Measurements from ENCODE around the gene OR2D3. TPM values are rescaled to one million over a fixed set of nuclear protein-coding genes. Genes with fewer than 3 reads are reported as not detected.

Gene OR2D3
- total and polyA plus RNA-seq, 9 of the 15 experiments (the other 6 are each of a cell fraction or from before 2014, with no cell fraction given) = 0.42 TPM; not detected in 8

GRCh38 chr11:6928916-6929315, 8.1 kb downstream of the OR2D3 start:
- DNase-seq (ENCODE audit: extremely low read depth in 1 of 4, low spot score in 3 of 4) (no peak), ATAC-seq (no peak), FAIRE-seq (no peak)
- H3K9ac ChIP-seq (ENCODE audit: insufficient read depth in 1 of 2, low read depth in 2 of 2, low read length in 2 of 2) = no peak overlapping the region
- BruUV-seq (replicated peaks) = no TSS peak
- ChIA-PET POLR2A (interaction anchor here (0.6 to 1.0 kb wide), 2 partner anchors 9 to 29 kb away, joined by 3 read pairs; no protein-coding TSS in a partner anchor), CTCF (ENCODE audit: low intra/inter-chr PET ratio) (no interaction called here)
- TF ChIP-seq ZNF764 (CRISPR knock-in tag; IDR thresholded peaks at IDR 0.05; ENCODE audit: low read depth) (no peak), ZNF280B (CRISPR knock-in tag; IDR thresholded peaks at IDR 0.05) (no peak), LEF1 (IDR thresholded peaks at IDR 0.05) (no peak), ARID2 (IDR thresholded peaks at IDR 0.05) (no peak), ZNF511 (CRISPR knock-in tag; IDR thresholded peaks at IDR 0.05) (no peak), THRB (CRISPR knock-in tag; conservative IDR thresholded peaks at IDR 0.05) (no peak), OTX1 (CRISPR knock-in tag; IDR thresholded peaks at IDR 0.05) (no peak), SMC3 (conservative IDR thresholded peaks at IDR 0.05; ENCODE audit: insufficient read depth, low read depth, low read length) (no peak), ZNF140 (CRISPR knock-in tag; IDR thresholded peaks at IDR 0.05) (no peak), ZNF121 (CRISPR knock-in tag; conservative IDR thresholded peaks at IDR 0.05) (no peak), MLLT1 (IDR thresholded peaks at IDR 0.05) (no peak), TAF15 (IDR thresholded peaks at IDR 0.05; ENCODE audit: low read depth, low read length) (no peak), ZKSCAN1 (IDR thresholded peaks at IDR 0.05; ENCODE audit: low read depth, low read length) (no peak), L3MBTL2 (IDR thresholded peaks at IDR 0.05) (no peak), POLR2AphosphoS5 (IDR thresholded peaks at IDR 0.05; ENCODE audit: control insufficient read depth, insufficient read depth, low read depth, low read length) (no peak), U2AF2 (optimal IDR thresholded peaks at IDR 0.05; ENCODE audit: low read depth, low read length) (no peak), ZNF23 (CRISPR knock-in tag; IDR thresholded peaks at IDR 0.05) (no peak)
- no peaks in the 10 kb centered on the region for H4K20me1 ChIP-seq (replicated peaks; ENCODE audit: control insufficient read depth, insufficient read depth, low read length)
- peaks cover 0 to 11% of the 10 kb centered on the region in 2 experiments; a peak in 3 of 5 replicates for H3K4me1 ChIP-seq (replicated peaks in 1 of 2; ENCODE audit: control insufficient read depth in 2 of 2, insufficient read depth in 2 of 2, low read length in 2 of 2)
- no peak overlapping the region for H3K4me2 ChIP-seq (ENCODE audit: insufficient read depth, low read length)
- H3K4me3 ChIP-seq = no peak overlapping the region
- intact Hi-C loops (cut with micrococcal nuclease) (no loop called here), in situ Hi-C loops (cut with MboI) (no loop called here)
- peaks cover 45% of the 10 kb centered on the region for H3K36me3 ChIP-seq (ENCODE audit: control insufficient read depth, insufficient read depth, low read length)
- no peaks in the 10 kb centered on the region for H3K9me3 ChIP-seq (replicated peaks; ENCODE audit: control insufficient read depth, insufficient read depth, low read depth, low read length)
- no peak overlapping the region for H3K27ac ChIP-seq (ENCODE audit: extremely low read depth, low read depth, low read length)
- H3K79me2 ChIP-seq (ENCODE audit: control insufficient read depth, insufficient read depth, low read length) = peaks cover 32% of the 10 kb centered on the region
- H2AFZ ChIP-seq (ENCODE audit: low read depth, low read length) = no peak overlapping the region
- 75% methylated on average over 4 of the region's 4 CpGs for WGBS (ENCODE audit: insufficient coverage, low coverage, missing lambda C conversion rate)
- H3K27me3 ChIP-seq (ENCODE audit: control insufficient read depth in 2 of 2, insufficient read depth in 2 of 2, low read length in 2 of 2) = no peaks in the 10 kb centered on the region
- H3K9me1 ChIP-seq (ENCODE audit: control insufficient read depth, insufficient read depth, low read length) = no peaks in the 10 kb centered on the region
